Loucy (cell line): ENCODE results near the gene SKP2.

Source experiments
- EZH2phosphoT487 ChIP-seq: fragments of 200-600 bp; IDR thresholded peaks from 2 replicates; pipeline ENCODE4 v1.6.1; 2018; ENCODE audit warnings: antibody characterized with exemption, mild to moderate bottlenecking, moderate library complexity, borderline replicate concordance
- TF ChIP-seq, protein P1 (sequence below): fragments of 200-600 bp; sonication (generic); conservative IDR thresholded peaks from 2 replicates; pipeline ENCODE4 v1.5.1; 2014; ENCODE audit warnings: mild to moderate bottlenecking, antibody characterized with exemption, low read length

DNA sequence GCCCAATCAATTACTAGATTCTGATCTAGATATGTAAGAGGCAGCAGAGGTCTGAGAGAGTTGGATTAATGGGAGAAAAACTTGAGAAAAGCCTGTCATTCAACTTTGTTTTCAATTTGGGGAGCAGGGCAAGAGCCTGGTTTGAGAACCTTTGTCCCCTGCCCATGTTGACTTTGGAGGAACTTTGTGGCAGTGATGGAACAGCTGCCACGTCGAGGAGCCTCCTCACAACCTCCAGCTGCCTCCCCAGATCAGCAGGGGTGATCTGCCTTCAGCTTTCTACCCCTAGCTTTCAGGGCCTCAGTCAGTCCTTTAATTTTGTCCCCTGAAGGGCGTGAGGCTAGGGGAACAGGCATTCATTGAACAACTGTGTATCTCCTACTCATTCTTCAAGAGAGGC lies 8.7 kb downstream of the SKP2 start:
- TF ChIP-seq, protein P1, sequence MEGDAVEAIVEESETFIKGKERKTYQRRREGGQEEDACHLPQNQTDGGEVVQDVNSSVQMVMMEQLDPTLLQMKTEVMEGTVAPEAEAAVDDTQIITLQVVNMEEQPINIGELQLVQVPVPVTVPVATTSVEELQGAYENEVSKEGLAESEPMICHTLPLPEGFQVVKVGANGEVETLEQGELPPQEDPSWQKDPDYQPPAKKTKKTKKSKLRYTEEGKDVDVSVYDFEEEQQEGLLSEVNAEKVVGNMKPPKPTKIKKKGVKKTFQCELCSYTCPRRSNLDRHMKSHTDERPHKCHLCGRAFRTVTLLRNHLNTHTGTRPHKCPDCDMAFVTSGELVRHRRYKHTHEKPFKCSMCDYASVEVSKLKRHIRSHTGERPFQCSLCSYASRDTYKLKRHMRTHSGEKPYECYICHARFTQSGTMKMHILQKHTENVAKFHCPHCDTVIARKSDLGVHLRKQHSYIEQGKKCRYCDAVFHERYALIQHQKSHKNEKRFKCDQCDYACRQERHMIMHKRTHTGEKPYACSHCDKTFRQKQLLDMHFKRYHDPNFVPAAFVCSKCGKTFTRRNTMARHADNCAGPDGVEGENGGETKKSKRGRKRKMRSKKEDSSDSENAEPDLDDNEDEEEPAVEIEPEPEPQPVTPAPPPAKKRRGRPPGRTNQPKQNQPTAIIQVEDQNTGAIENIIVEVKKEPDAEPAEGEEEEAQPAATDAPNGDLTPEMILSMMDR = no peak
- no peak for TF ChIP-seq EZH2phosphoT487
